Activated CD4-positive, alpha-beta memory T cell treated with anti-CD3 and anti-CD28 coated beads for 36 hours (primary cell): ENCODE results near the gene TMED4. TPM values are rescaled to one million over a fixed set of nuclear protein-coding genes. Genes with fewer than 3 reads are reported as not detected.

ENCODE experiments used
- CTCF ChIA-PET: fragments of 350-600 bp; sonication (Branson Sonifier 250); formaldehyde crosslinking; loops from one replicate; lab custom pipeline; 2021; ENCODE audit warnings: antibody characterized with exemption, inconsistent platforms; lab: Charles Lee
- POLR2A ChIA-PET: fragments of 350-600 bp; sonication (Branson Sonifier 250); formaldehyde crosslinking; loops from one replicate; lab custom pipeline; 2021; ENCODE audit warnings: antibody characterized with exemption; lab: Charles Lee
- DNase-seq: peaks from one replicate; pipeline ENCODE4 v3.0.0-alpha.2; 2020
- H3K27ac Mint-ChIP-seq: one replicate; pipeline ENCODE4 v1.8.0; 2021; ENCODE audit warnings: mixed read lengths
- H3K27me3 Mint-ChIP-seq: one replicate; pipeline ENCODE4 v1.8.0; 2021; ENCODE audit warnings: mixed read lengths
- H3K36me3 Mint-ChIP-seq: one replicate; pipeline ENCODE4 v1.8.0; 2021; ENCODE audit warnings: mixed read lengths
- H3K4me1 Mint-ChIP-seq: one replicate; pipeline ENCODE4 v1.8.0; 2021; ENCODE audit warnings: low read depth, mixed read lengths
- H3K4me3 Mint-ChIP-seq: one replicate; pipeline ENCODE4 v1.8.0; 2021; ENCODE audit warnings: mild to moderate bottlenecking, mixed read lengths
- H3K9me3 Mint-ChIP-seq: one replicate; pipeline ENCODE4 v1.8.0; 2021; ENCODE audit warnings: mixed read lengths
- intact Hi-C: fragments of 100-400 bp; cut with micrococcal nuclease; formaldehyde crosslinking; loops from one replicate; pipeline ENCODE4 v1.15.1; 2023
- total RNA-seq, 2 experiments: library from RNA; stranded (reverse); gene quantifications; one replicate each; pipeline ENCODE4 v1.2.3, GENCODE V29; 2021

The TMED4 gene
- total RNA-seq, 2 experiments from 2014 or later, result 74.8 to 79.1 TPM

DNA sequence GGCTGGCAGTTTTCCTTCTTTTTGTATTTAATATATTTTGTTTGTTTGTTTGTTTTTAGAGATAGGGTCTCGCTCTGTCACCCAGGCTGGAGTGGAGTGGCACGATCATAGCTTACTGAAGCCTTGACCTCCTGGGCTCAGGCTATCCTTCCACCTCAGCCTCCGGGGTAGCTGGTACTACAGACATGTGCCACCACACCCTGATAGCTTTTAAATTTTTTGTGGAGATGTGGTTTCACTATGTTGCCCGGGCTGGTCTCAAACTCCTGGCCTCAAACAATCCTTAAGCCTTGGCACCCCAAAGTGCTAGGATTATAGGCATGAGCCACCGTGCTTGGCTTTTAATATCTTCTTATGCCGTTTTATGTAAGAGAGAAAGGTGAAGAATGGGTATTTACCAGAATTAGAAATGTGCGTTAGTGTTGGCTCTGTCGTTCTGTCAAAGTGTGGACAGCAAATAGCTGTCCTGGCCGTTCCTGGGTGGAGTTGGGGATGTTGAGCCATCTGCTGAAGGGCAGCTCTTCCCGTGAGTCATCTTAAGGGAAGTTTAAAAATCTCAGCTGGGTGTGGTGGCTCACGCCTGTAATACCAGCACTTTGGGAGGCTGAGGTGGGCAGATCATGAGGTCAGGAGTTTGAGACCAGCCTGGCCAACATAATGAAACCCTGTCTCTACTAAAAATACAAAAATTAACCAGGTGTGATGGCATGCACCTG is 39.2 kb upstream of the TMED4 start:
- H3K9me3 Mint-ChIP-seq, result no peaks in the 10 kb centered on the region
- peaks cover 27% of the 10 kb centered on the region for H3K36me3 Mint-ChIP-seq
- ChIA-PET CTCF (interaction anchor here (2.8 kb wide), 1 partner anchor 17 kb away, joined by 11 read pairs; no protein-coding TSS in a partner anchor), POLR2A (interaction anchor here (0.9 to 2.3 kb wide), 5 partner anchors 11 to 176 kb away, joined by 3 to 10 read pairs (median 5); partner anchors contain the start of gene OGDH)
- H3K4me3 Mint-ChIP-seq, result no peak overlapping the region
- peaks cover 94% of the 10 kb centered on the region for H3K4me1 Mint-ChIP-seq
- intact Hi-C loops, result no loop called here
- H3K27ac Mint-ChIP-seq, result peak overlapping the region; percentile 52
- no peak for DNase-seq
- no peaks in the 10 kb centered on the region for H3K27me3 Mint-ChIP-seq

DNA sequence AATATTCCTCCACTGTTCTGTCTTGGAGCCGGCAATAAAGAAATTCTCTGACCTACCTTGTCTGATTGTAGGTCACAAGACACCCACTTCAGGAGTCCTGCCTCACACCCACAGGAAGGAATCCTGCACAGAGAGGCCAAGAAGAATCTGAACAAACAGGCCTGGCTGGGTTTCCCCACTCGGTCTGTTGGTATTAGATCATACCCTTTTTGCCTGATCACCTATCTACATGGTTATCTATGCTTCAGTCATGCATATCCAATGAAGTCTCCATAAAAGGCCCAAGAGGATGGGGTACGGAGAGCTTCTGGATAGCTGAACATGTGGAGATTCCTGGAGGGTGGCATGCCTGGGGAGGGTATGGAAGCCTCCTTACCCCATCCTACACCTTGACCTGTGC is 36.7 kb upstream of the TMED4 start:
- Mint-ChIP-seq H3K27me3 (no peaks in the 10 kb centered on the region), H3K9me3 (no peaks in the 10 kb centered on the region), H3K4me1 (peaks cover 89% of the 10 kb centered on the region), H3K36me3 (peaks cover 12% of the 10 kb centered on the region), H3K4me3 (peak overlapping the region; percentile 9), H3K27ac (peak overlapping the region; percentile 95)
- peak; percentile 64 for DNase-seq
- CTCF ChIA-PET, result interaction anchor here (0.8 to 1.1 kb wide), 2 partner anchors 20 to 179 kb away, joined by 3 to 5 read pairs; no protein-coding TSS in a partner anchor
- intact Hi-C loops, result loop anchor here (5.0 kb wide), 1 partner anchor 359 kb away; the partner anchor contains the start of gene MYO1G
- POLR2A ChIA-PET, result interaction anchor here (1.3 kb wide), 1 partner anchor 20 kb away, joined by 6 read pairs; no protein-coding TSS in a partner anchor

GRCh38 chr7:44618045-44618444 is 36.0 kb upstream of the TMED4 start:
- CTCF ChIA-PET, result interaction anchor here (2.2 kb wide), 1 partner anchor 21 kb away, joined by 10 read pairs; no protein-coding TSS in a partner anchor
- POLR2A ChIA-PET, result interaction anchor here (1.3 to 1.9 kb wide), 5 partner anchors 11 to 180 kb away, joined by 5 to 34 read pairs (median 21); partner anchors contain the start of gene OGDH
- intact Hi-C loops, result loop anchor here (5.0 kb wide), 1 partner anchor 359 kb away; the partner anchor contains the start of gene MYO1G
- Mint-ChIP-seq H3K27me3 (no peaks in the 10 kb centered on the region), H3K27ac (peak overlapping the region; percentile 95), H3K4me3 (peak overlapping the region; percentile 45), H3K9me3 (no peaks in the 10 kb centered on the region), H3K4me1 (peaks cover 84% of the 10 kb centered on the region), H3K36me3 (peaks cover 11% of the 10 kb centered on the region)
- no peak for DNase-seq

DNA sequence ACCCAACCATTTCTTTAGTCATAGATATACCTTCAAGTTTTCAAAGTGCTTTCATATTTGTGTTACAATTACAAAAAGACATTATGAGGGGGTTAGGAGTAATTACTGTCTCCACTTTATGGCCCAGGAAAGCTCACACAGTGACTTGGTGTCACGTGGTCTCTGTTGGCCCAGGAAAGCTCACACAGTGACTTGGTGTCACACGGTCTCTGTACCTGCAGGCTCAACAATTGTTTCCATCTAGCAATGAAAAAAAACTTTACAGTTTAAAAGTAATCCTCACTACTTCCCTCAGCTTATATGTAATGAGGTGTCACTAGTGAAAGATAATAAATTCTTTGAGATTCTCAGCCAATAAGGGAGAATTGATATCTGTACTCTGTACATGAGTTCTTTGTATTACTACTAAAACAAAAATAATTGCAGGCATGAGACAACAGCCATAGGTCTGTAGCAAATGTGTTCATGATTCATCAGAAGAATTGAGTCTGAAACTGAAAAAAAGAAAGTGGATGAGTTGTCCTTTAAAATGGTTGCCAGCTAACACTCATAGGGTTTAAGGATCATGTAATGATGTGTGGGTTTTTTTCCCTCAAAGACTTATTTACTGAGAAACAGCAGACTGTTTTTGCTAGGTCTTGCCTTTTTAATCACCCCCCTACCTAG is 35.3 kb upstream of the TMED4 start:
- Mint-ChIP-seq H3K36me3 (peaks cover 11% of the 10 kb centered on the region), H3K4me3 (peak overlapping the region; percentile 49), H3K4me1 (peaks cover 78% of the 10 kb centered on the region), H3K9me3 (no peaks in the 10 kb centered on the region), H3K27ac (peak overlapping the region; percentile 95), H3K27me3 (no peaks in the 10 kb centered on the region)
- POLR2A ChIA-PET, result interaction anchor here (1.2 to 1.9 kb wide), 6 partner anchors 10 to 181 kb away, joined by 3 to 34 read pairs (median 14); partner anchors contain the start of gene OGDH
- CTCF ChIA-PET, result interaction anchor here (1.2 to 2.2 kb wide), 4 partner anchors 9 to 119 kb away, joined by 3 to 10 read pairs (median 6); no protein-coding TSS in a partner anchor
- DNase-seq, result peak; percentile 73
- intact Hi-C loops, result loop anchor here (1.0 to 5.0 kb wide), 6 partner anchors 11 to 360 kb away; partner anchors contain the start of genes H2AZ2, MYO1G and OGDH

DNA sequence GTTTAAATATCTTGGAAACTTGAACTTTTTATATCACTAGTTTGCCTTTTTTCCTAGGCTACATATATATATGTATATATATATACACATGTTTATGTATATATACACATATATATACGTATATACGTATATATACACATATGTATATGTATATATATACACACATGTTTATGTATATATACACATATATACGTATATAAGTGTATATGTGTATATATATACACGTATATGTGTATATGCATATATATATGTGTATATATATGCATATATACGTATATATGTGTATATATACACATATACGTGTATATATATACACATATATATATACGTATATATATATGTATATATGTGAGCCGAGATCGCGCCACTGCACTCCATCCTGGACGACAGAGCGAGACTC is 34.5 kb upstream of the TMED4 start:
- peaks cover 11% of the 10 kb centered on the region for H3K36me3 Mint-ChIP-seq
- CTCF ChIA-PET, result interaction anchor here (1.2 to 2.2 kb wide), 4 partner anchors 8 to 120 kb away, joined by 3 to 10 read pairs (median 6); no protein-coding TSS in a partner anchor
- POLR2A ChIA-PET, result interaction anchor here (0.6 to 1.9 kb wide), 7 partner anchors 9 to 182 kb away, joined by 3 to 34 read pairs (median 6); partner anchors contain the start of gene OGDH
- intact Hi-C loops, result loop anchor here (5.0 kb wide), 1 partner anchor 361 kb away; the partner anchor contains the start of gene MYO1G
- H3K9me3 Mint-ChIP-seq, result no peaks in the 10 kb centered on the region
- no peak overlapping the region for H3K4me3 Mint-ChIP-seq
- DNase-seq, result no peak
- H3K4me1 Mint-ChIP-seq, result peaks cover 75% of the 10 kb centered on the region
- H3K27me3 Mint-ChIP-seq, result no peaks in the 10 kb centered on the region
- no peak overlapping the region for H3K27ac Mint-ChIP-seq

- Mint-ChIP-seq H3K27me3 (no peaks in the 10 kb centered on the region), H3K9me3 (no peaks in the 10 kb centered on the region), H3K4me1 (peaks cover 68% of the 10 kb centered on the region), H3K4me3 (no peak overlapping the region), H3K27ac (peak overlapping the region; percentile 65), H3K36me3 (peaks cover 8% of the 10 kb centered on the region)
- ChIA-PET POLR2A (interaction anchor here (0.6 to 0.7 kb wide), 3 partner anchors 9 to 264 kb away, joined by 3 to 4 read pairs (median 3); partner anchors contain the start of gene OGDH), CTCF (interaction anchor here (2.2 kb wide), 1 partner anchor 23 kb away, joined by 10 read pairs; no protein-coding TSS in a partner anchor)
- intact Hi-C loops, result loop anchor here (5.0 kb wide), 1 partner anchor 362 kb away; the partner anchor contains the start of gene MYO1G
- no peak for DNase-seq
These were observed 33.8 kb upstream of the TMED4 start for GRCh38 chr7:44615793-44616192.

DNA sequence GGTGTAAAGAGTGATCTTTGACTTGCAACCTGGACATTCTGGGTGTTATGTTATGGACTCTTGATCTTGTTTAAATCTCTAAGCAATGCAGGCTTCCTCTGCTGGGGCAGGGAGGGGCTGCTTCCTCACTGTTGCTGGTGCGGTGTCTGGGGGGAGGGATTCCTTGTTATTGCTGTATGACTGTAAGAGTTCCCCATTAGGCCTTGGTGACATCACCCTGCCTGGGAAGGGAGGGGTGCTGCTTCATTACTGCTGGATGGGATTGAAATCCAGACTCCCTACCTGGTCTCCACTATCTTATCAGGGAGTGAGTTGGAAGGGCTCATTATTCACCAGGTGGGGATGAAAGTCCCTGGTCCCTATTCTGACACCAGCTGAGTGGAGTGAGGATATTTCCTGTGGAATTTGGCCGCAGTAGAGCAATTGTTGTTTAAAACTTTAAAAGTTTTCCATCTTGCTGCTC is 33.1 kb upstream of the TMED4 start:
- DNase-seq, result peak; percentile 66
- no peaks in the 10 kb centered on the region for H3K27me3 Mint-ChIP-seq
- POLR2A ChIA-PET, result interaction anchor here (0.7 kb wide), 1 partner anchor 265 kb away, joined by 3 read pairs; no protein-coding TSS in a partner anchor
- intact Hi-C loops, result loop anchor here (5.0 kb wide), 1 partner anchor 362 kb away; the partner anchor contains the start of gene MYO1G
- H3K9me3 Mint-ChIP-seq, result no peaks in the 10 kb centered on the region
- H3K36me3 Mint-ChIP-seq, result peaks cover 6% of the 10 kb centered on the region
- CTCF ChIA-PET, result no interaction called here
- H3K27ac Mint-ChIP-seq, result peak overlapping the region; percentile 65
- H3K4me1 Mint-ChIP-seq, result peaks cover 63% of the 10 kb centered on the region
- peak overlapping the region; percentile 1 for H3K4me3 Mint-ChIP-seq

DNA sequence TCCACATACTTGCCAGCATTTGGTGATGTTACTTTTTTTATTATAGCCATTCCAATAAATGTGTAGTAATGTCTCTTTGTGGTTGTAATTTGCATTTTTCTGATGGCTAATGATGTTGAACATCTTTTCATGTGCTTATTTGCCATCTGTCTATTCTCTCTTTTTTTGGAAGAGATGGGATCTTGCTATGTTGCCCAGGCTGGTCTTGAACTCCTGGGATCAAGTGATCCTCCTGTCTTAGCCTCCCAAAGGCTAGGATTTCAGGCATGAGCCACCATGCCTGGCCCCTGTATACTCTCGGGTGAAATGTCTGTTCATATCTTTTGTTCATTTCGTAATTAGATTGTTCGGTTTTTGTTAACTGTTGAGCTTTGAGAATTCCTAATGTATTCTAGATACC is 27.8 kb upstream of the TMED4 start:
- no peaks in the 10 kb centered on the region for H3K9me3 Mint-ChIP-seq
- peak overlapping the region; percentile 56 for H3K27ac Mint-ChIP-seq
- intact Hi-C loops, result no loop called here
- ChIA-PET POLR2A (interaction anchor here (0.7 kb wide), 2 partner anchors 29 to 276 kb away, joined by 3 to 4 read pairs; no protein-coding TSS in a partner anchor), CTCF (interaction anchor here (1.6 kb wide), 1 partner anchor 45 kb away, joined by 3 read pairs; no protein-coding TSS in a partner anchor)
- no peaks in the 10 kb centered on the region for H3K27me3 Mint-ChIP-seq
- peaks cover 51% of the 10 kb centered on the region for H3K4me1 Mint-ChIP-seq
- peaks cover 7% of the 10 kb centered on the region for H3K36me3 Mint-ChIP-seq
- peak overlapping the region; percentile 16 for H3K4me3 Mint-ChIP-seq
- DNase-seq, result no peak

GRCh38 chr7:44608916-44609648 is 27.1 kb upstream of the TMED4 start:
- POLR2A ChIA-PET, result interaction anchor here (0.7 to 3.4 kb wide), 3 partner anchors 8 to 277 kb away, joined by 4 to 43 read pairs (median 21); no protein-coding TSS in a partner anchor

More at GRCh38 chr7:44608916-44609648, 27.1 kb upstream of the TMED4 start:
- H3K9me3 Mint-ChIP-seq, result no peaks in the 10 kb centered on the region
- H3K27me3 Mint-ChIP-seq, result no peaks in the 10 kb centered on the region
- DNase-seq, result peak; percentile 43
- peaks cover 7% of the 10 kb centered on the region for H3K36me3 Mint-ChIP-seq
- intact Hi-C loops, result no loop called here
- peak overlapping the region; percentile 46 for H3K4me3 Mint-ChIP-seq
- CTCF ChIA-PET, result interaction anchor here (1.3 to 1.6 kb wide), 2 partner anchors 8 to 44 kb away, joined by 3 read pairs; no protein-coding TSS in a partner anchor
- peaks cover 45% of the 10 kb centered on the region for H3K4me1 Mint-ChIP-seq
- H3K27ac Mint-ChIP-seq, result peak overlapping the region; percentile 65
